ENCODE results near the gene CDKN1C.
A peak's percentile ranks its signal among the peaks of the same experiment; 100 is the strongest.

Gene CDKN1C

DNA sequence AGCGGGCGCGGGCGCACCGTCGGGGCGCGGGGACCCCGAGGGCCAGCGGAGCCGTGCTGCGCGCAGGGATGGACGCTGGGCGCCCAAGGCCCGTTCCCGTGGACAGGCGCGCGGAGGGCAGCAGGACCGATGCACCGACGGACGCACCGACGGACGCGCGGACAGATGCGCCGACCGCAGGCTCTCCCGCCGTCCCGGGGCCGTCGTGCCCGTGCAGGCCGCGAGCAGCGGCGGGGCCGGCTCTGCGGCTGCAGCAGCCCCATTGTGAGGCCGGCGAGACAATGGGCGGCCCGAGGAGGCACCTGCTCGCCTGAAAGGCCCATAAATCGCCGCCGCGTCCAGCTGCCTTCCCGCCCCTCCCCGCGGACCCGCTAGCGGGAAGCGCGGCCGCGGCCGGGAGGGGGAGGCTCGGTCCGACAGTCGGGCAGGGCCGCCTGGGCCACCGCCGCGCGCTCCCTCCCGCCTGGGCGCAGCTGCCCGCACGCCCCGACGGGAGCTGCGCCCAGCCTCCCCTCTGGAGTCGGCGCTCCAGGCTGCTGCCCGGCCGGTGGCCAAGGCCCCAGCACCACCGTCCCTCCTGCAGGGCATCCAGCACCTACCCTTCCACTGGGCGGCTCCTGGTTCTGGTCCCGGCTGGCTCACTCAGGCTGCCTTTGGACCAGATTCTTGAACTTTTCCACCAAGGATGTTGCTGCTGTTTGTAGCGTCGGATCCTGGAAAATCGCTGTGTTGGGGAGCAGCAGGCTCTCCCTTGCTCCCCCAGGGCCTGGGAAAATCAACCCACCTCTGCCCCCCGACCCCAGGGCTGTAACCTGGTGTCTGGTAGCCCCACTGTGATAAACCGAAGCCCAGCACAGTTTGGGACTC is 15.8 kb downstream of the CDKN1C start:
- no peaks in the 10 kb centered on the region for H3K36me3 ChIP-seq (ENCODE audit: insufficient read depth, low read length)
- no peak overlapping the region for H3K4me3 ChIP-seq (ENCODE audit: low read depth in 1 of 2, low read length in 2 of 2)
- no peaks in the 10 kb centered on the region for H3K4me1 ChIP-seq (ENCODE audit: insufficient read depth, low read length)
- H3K9ac ChIP-seq (ENCODE audit: low read length) = no peak overlapping the region
- peaks cover 0 to 33% of the 10 kb centered on the region in 2 donors for H3K27me3 ChIP-seq (ENCODE audit: control insufficient read depth in 1 of 2, insufficient read depth in 2 of 2, low read length in 2 of 2)
- no peak overlapping the region for H3K27ac ChIP-seq (ENCODE audit: low read depth, low read length)
- no peaks in the 10 kb centered on the region for H3K9me3 ChIP-seq (ENCODE audit: low read length)

DNA sequence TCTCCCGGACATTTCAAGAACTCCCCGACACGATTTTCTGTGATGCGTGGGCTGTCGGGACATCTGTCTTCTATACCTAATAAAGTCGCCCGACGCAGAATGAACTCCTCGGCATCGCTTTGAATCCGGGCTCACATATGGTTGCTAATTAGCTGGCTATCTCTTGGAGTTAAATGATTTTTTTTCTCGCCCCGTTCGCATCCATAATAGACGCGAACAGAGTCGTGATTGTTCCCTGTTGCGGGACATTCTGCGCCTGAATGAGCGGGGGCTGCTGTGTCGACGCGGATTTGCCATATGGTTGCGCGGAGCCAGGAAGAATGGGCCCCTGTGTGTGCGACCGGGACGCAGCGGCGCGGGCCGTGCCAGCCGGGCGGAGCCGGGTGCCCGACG is 16.4 kb downstream of the CDKN1C start:
- Histone ChIP-seq H3K9ac (ENCODE audit: low read length) (no peak overlapping the region), H3K9me3 (ENCODE audit: low read length) (no peaks in the 10 kb centered on the region), H3K4me1 (ENCODE audit: insufficient read depth, low read length) (no peaks in the 10 kb centered on the region), H3K27me3 (ENCODE audit: control insufficient read depth in 1 of 2, insufficient read depth in 2 of 2, low read length in 2 of 2) (peaks cover 0 to 33% of the 10 kb centered on the region in 2 donors), H3K27ac (ENCODE audit: low read depth, low read length) (no peak overlapping the region), H3K36me3 (ENCODE audit: insufficient read depth, low read length) (no peaks in the 10 kb centered on the region), H3K4me3 (ENCODE audit: low read depth in 1 of 2, low read length in 2 of 2) (no peak overlapping the region)

DNA sequence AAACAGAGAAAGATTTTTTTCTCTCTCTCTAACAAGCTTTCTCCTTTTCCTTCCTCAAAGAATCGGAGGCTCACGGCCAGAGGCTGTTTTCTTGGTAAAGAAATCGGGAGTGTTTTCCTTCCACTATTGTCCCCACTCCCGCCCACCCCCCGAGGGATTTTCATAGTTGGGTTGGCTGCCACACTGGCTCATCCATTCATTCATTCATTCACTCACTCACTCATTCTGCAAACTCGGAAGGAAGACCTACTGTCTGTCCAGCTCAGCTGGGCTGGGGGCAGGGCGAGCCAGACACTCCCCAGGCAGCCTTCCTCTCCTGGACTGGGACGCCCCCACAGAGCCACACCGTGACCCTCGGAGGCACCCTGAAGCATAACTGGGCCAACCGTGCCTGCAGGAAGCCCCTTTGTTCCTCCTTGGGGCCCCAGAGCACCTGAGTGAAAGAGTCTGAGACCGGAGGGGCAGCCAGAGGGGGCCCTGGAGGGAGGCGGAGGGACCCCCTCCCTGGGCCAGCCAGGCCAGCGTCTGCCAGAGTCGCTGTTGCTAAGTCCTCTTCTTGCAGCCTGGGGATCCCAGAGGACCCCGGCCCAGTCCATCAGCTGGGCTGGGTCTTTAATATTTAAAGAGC is 17.0 kb downstream of the CDKN1C start:
- H3K36me3 ChIP-seq (ENCODE audit: insufficient read depth, low read length) = no peaks in the 10 kb centered on the region
- no peak overlapping the region for H3K9ac ChIP-seq (ENCODE audit: low read length)
- H3K27me3 ChIP-seq (ENCODE audit: control insufficient read depth in 1 of 2, insufficient read depth in 2 of 2, low read length in 2 of 2) = peaks cover 0 to 33% of the 10 kb centered on the region in 2 donors
- H3K4me1 ChIP-seq (ENCODE audit: insufficient read depth, low read length) = no peaks in the 10 kb centered on the region
- no peak overlapping the region for H3K27ac ChIP-seq (ENCODE audit: low read depth, low read length)
- no peaks in the 10 kb centered on the region for H3K9me3 ChIP-seq (ENCODE audit: low read length)
- no peak overlapping the region for H3K4me3 ChIP-seq (ENCODE audit: low read depth in 1 of 2, low read length in 2 of 2)

DNA sequence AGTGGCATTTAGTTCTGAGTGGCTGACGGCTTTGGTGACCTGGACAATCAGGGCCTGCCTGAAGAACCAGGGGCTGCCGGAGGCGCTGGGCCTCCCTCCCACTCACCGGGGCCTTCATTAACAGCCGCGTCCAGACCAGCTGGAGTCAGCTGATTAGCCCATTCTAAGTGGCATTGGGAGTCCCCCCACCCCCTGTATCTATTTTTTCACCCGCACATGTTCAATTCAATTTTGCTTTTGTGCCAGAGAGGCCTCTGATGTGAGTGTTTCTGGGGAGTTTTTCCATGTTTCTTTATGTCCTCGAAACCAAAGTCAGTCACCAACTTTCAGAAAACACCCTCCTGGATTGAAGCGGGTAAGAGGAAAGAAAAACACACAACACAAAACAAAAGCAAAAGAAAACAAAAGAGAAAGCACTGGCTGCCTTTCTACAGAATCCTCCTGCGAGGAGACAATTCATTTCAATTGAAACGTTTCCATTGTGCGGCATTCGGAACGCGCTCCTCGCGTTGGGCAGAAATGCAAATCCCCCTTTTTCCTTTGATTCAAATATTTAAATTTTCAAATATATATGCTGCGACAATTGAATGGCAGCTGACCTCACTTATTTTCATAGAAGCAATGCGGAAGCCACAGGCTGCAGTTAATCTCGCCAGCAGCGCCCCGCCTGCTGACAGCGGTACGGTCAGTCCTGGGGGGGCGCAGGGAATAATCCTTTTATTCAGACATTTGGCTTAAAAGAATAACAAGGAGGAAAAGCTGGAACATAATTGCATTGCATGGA is 17.7 kb downstream of the CDKN1C start:
- Histone ChIP-seq H3K4me3 (ENCODE audit: low read depth in 1 of 2, low read length in 2 of 2) (no peak overlapping the region), H3K9me3 (ENCODE audit: low read length) (no peaks in the 10 kb centered on the region), H3K27ac (ENCODE audit: low read depth, low read length) (no peak overlapping the region), H3K27me3 (ENCODE audit: control insufficient read depth in 1 of 2, insufficient read depth in 2 of 2, low read length in 2 of 2) (peaks cover 0 to 39% of the 10 kb centered on the region in 2 donors), H3K9ac (ENCODE audit: low read length) (no peak overlapping the region), H3K4me1 (ENCODE audit: insufficient read depth, low read length) (no peaks in the 10 kb centered on the region), H3K36me3 (ENCODE audit: insufficient read depth, low read length) (no peaks in the 10 kb centered on the region)

DNA sequence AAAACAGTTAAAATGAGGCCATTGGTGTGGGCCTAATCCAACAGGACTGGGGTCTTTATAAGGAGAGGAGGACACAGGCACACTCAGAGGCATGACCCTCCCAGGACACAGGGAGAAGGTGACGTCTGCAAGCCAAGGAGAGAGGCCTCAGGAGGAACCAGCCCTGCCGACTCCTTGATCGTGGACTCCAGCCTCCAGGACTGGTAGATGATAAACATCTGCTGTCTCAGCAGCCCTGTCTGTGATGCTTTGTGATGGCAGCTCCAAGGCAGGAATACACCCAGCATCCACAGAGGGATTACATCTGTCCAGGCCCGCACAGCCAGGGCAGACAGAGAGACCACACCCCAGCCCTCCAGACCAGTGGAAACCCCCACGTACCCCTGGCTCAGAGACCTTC is 18.4 kb downstream of the CDKN1C start:
- no peak overlapping the region for H3K4me3 ChIP-seq (ENCODE audit: low read depth in 1 of 2, low read length in 2 of 2)
- no peaks in the 10 kb centered on the region for H3K36me3 ChIP-seq (ENCODE audit: insufficient read depth, low read length)
- H3K27me3 ChIP-seq (ENCODE audit: control insufficient read depth in 1 of 2, insufficient read depth in 2 of 2, low read length in 2 of 2) = peaks cover 0 to 40% of the 10 kb centered on the region in 2 donors
- H3K9me3 ChIP-seq (ENCODE audit: low read length) = no peaks in the 10 kb centered on the region
- H3K27ac ChIP-seq (ENCODE audit: low read depth, low read length) = no peak overlapping the region
- H3K9ac ChIP-seq (ENCODE audit: low read length) = no peak overlapping the region
- no peaks in the 10 kb centered on the region for H3K4me1 ChIP-seq (ENCODE audit: insufficient read depth, low read length)

DNA sequence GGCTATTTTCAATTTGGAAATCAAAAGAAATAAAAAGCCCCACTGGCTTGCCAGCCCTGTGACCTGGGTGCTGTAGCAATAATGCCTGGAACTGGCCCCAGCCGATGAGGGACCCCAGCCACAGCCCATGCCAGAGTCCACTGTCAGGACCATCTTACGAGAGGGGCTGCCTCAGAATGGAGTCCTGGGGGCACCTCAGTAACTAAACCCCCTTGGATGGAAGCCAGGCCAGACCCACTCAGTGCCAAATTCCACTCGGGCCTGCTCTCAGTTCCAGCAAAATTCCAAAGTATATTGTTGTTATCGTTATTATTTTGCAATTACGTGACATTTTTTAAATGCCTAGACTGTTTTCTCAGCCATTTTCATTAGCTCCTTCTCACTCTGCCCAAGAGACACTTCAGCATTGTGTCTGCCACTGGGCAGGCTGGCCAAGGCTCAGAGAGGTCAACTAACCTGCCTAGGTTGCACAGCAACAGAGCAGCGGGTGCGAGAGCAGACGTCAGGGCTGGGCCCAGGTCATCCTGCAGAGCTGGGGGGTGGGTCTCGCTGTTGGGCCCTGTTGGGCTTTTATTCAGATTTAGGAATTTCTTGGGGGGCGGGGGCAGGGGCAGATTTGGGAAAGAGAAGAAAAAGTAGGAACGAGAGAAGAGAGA is 19.5 kb downstream of the CDKN1C start:
- Histone ChIP-seq H3K27ac (ENCODE audit: low read depth, low read length) (no peak overlapping the region), H3K9ac (ENCODE audit: low read length) (no peak overlapping the region), H3K4me3 (ENCODE audit: low read depth in 1 of 2, low read length in 2 of 2) (no peak overlapping the region), H3K36me3 (ENCODE audit: insufficient read depth, low read length) (no peaks in the 10 kb centered on the region), H3K9me3 (ENCODE audit: low read length) (no peaks in the 10 kb centered on the region), H3K27me3 (ENCODE audit: control insufficient read depth in 1 of 2, insufficient read depth in 2 of 2, low read length in 2 of 2) (peaks cover 0 to 33% of the 10 kb centered on the region in 2 donors), H3K4me1 (ENCODE audit: insufficient read depth, low read length) (no peaks in the 10 kb centered on the region)

DNA sequence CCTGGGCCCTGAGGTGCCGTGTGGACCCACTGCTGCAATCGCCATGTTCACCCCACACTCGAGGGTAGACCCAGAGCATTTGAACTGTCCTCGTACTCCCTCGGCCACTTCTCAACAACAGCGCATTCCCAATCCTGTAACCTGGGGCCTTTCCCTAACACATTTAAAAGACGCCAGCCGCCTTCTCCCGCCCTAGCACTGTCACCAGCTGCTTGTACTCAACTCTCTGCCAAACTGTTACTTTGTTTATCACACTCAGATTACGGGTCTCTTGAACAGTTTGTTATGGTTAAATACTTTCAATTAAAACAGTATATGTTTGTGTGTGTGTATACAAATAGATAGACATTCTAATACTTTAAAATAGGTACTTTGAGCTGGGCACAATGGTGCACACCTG is 20.7 kb downstream of the CDKN1C start:
- Histone ChIP-seq H3K9ac (ENCODE audit: low read length) (no peak overlapping the region), H3K4me3 (ENCODE audit: low read depth in 1 of 2, low read length in 2 of 2) (no peak overlapping the region), H3K4me1 (ENCODE audit: insufficient read depth, low read length) (no peaks in the 10 kb centered on the region), H3K9me3 (ENCODE audit: low read length) (no peaks in the 10 kb centered on the region), H3K36me3 (ENCODE audit: insufficient read depth, low read length) (no peaks in the 10 kb centered on the region), H3K27ac (ENCODE audit: low read depth, low read length) (no peak overlapping the region), H3K27me3 (ENCODE audit: control insufficient read depth in 1 of 2, insufficient read depth in 2 of 2, low read length in 2 of 2) (peaks cover 0 to 22% of the 10 kb centered on the region in 2 donors)

DNA sequence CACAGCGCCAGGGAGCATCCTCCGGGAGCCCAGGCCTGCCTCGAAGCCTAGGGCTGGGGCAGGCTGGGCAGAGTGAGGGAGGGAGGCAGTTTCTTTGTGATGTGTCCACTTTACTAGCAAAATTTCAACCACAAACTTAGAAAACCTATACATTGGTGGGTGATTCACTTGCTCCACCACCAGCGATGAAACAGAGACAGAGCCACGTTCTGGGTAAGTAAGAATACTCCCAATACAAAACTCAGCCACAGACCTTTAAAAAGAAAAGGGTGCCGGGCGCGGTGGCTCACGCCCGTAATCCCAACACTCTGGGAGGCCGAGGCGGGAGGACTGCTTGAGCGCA is 22.3 kb downstream of the CDKN1C start:
- H3K36me3 ChIP-seq (ENCODE audit: insufficient read depth, low read length) = no peaks in the 10 kb centered on the region
- H3K9me3 ChIP-seq (ENCODE audit: low read length) = no peaks in the 10 kb centered on the region
- H3K27ac ChIP-seq (ENCODE audit: low read depth, low read length) = no peak overlapping the region
- H3K4me3 ChIP-seq (ENCODE audit: low read depth in 1 of 2, low read length in 2 of 2) = no peak overlapping the region
- H3K9ac ChIP-seq (ENCODE audit: low read length) = no peak overlapping the region
- no peaks in the 10 kb centered on the region for H3K4me1 ChIP-seq (ENCODE audit: insufficient read depth, low read length)
- peaks cover 0 to 10% of the 10 kb centered on the region in 2 donors for H3K27me3 ChIP-seq (ENCODE audit: control insufficient read depth in 1 of 2, insufficient read depth in 2 of 2, low read length in 2 of 2)

DNA sequence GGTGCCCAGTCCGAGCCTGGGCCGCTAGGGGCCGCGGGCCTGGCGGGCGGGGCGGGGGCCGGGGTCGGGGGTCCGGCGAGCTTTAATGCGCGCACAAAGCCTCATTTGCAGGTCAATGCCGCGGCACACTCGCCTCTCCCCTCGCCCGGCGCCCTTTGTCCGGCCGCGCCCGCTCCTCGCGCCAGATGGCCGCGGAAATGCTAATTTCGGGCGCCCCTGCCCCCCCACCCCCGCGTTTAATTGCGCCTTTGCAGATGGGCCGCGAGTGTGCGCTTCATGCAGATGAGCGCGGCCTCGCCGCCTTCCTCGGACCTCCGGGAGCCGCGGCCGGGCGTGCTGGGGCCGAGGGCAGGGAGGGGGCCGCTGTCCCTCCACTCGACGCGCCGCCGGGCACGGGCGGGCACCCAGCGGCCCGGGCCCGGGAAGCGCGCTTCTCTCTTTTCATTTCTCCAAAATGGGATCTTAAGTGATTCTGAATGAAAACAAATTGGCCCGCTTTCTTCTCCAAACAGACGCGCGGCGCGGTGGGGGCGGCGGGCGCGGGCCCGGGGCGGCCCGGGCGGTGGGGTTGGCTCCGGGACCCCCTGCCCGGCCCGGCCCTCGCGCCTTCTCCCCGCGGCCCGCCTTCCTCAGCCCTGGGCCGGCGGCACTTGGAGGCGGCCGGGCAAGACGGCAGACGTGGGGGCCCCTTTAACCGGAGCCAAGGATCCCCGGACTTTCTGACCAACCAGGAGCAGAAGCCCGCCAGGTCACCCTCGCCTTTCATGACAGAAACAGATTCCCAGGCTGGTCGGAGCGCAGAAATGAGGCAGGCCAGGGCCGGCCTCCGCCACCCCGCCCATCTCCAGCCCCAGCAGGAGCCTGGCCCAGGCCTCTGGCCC is 22.9 kb downstream of the CDKN1C start:
- no peaks in the 10 kb centered on the region for H3K9me3 ChIP-seq (ENCODE audit: low read length)
- H3K36me3 ChIP-seq (ENCODE audit: insufficient read depth, low read length) = no peaks in the 10 kb centered on the region
- H3K27me3 ChIP-seq (ENCODE audit: control insufficient read depth in 1 of 2, insufficient read depth in 2 of 2, low read length in 2 of 2) = peaks cover 0 to 10% of the 10 kb centered on the region in 2 donors
- peak overlapping the region in 1 of 2 donors; percentile 42 for H3K4me3 ChIP-seq (ENCODE audit: low read depth in 1 of 2, low read length in 2 of 2)
- no peaks in the 10 kb centered on the region for H3K4me1 ChIP-seq (ENCODE audit: insufficient read depth, low read length)
- H3K27ac ChIP-seq (ENCODE audit: low read depth, low read length) = no peak overlapping the region
- H3K9ac ChIP-seq (ENCODE audit: low read length) = no peak overlapping the region

DNA sequence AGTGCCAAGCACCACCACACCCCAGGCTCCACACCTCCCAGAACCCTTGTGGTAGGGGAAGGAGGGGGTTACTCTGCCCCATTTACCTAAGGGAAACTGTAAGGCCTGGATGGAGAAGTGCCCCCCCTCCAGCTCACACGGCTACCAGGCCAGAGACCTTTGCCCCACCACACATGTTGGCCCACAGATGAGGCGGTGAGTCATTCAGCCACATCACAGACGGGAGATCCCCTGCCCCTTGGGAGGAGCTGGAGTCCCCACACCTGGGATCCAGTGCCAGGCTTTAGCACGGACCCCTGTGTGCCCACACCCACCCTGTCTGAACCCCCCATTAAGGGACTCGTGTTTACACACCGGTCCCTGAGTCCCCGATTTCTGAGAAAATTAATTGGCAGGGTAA is 24.9 kb downstream of the CDKN1C start:
- Histone ChIP-seq H3K4me1 (ENCODE audit: insufficient read depth, low read length) (no peaks in the 10 kb centered on the region), H3K27me3 (ENCODE audit: control insufficient read depth in 1 of 2, insufficient read depth in 2 of 2, low read length in 2 of 2) (peaks cover 0 to 10% of the 10 kb centered on the region in 2 donors), H3K9ac (ENCODE audit: low read length) (no peak overlapping the region), H3K9me3 (ENCODE audit: low read length) (no peaks in the 10 kb centered on the region), H3K36me3 (ENCODE audit: insufficient read depth, low read length) (no peaks in the 10 kb centered on the region), H3K27ac (ENCODE audit: low read depth, low read length) (no peak overlapping the region), H3K4me3 (ENCODE audit: low read depth in 1 of 2, low read length in 2 of 2) (no peak overlapping the region)
